GM18511 (cell line): ENCODE data around the gene CRY1.
"Not testable (repeated sequence)": the region's sequence is repeated elsewhere in the genome, so short reads cannot be mapped to it uniquely, and the experiment has no call there.

ENCODE experiments used
- ATAC-seq: cut with Tn5 transposase; IDR thresholded peaks from one replicate; pipeline ENCODE4 v1.9.1; 2021; ENCODE audit warnings: mild to moderate bottlenecking, moderate library complexity; ENCODE audit not compliant: unreplicated experiment

The CRY1 gene

GRCh38 chr12:107073266-107073665, 20.1 kb downstream of the CRY1 start:
- ATAC-seq: not testable (repeated sequence)

- no peak for ATAC-seq
Observed at GRCh38 chr12:107066691-107067090, 26.7 kb downstream of the CRY1 start.

GRCh38 chr12:107064687-107065086, 28.7 kb downstream of the CRY1 start:
- ATAC-seq: no peak

- no peak for ATAC-seq
Observed at GRCh38 chr12:107064243-107064642, 29.1 kb downstream of the CRY1 start.

GRCh38 chr12:107058190-107058589, 35.2 kb downstream of the CRY1 start:
- no peak for ATAC-seq

GRCh38 chr12:107057071-107057834, 36.1 kb downstream of the CRY1 start:
- no peak for ATAC-seq

GRCh38 chr12:107053709-107054108, 39.6 kb downstream of the CRY1 start:
- no peak for ATAC-seq

- no peak for ATAC-seq
Observed at GRCh38 chr12:107045186-107045585, 48.2 kb downstream of the CRY1 start.

GRCh38 chr12:107042801-107043200, 50.5 kb downstream of the CRY1 start:
- ATAC-seq: no peak

- ATAC-seq: no peak
Observed at GRCh38 chr12:107035733-107036132, 57.6 kb downstream of the CRY1 start.

GRCh38 chr12:107033758-107034739, 59.3 kb downstream of the CRY1 start:
- ATAC-seq: no peak

- no peak for ATAC-seq
Observed at GRCh38 chr12:107032266-107032665, 61.1 kb downstream of the CRY1 start.

GRCh38 chr12:107031061-107031460, 62.3 kb downstream of the CRY1 start:
- no peak for ATAC-seq

- no peak for ATAC-seq
Observed at GRCh38 chr12:107029081-107029480, 64.3 kb downstream of the CRY1 start.

GRCh38 chr12:107027636-107028053, 65.7 kb downstream of the CRY1 start:
- no peak for ATAC-seq

GRCh38 chr12:107026806-107027635, 66.3 kb downstream of the CRY1 start:
- ATAC-seq: no peak

GRCh38 chr12:107026356-107026755, 67.0 kb downstream of the CRY1 start:
- not testable (repeated sequence) for ATAC-seq

- ATAC-seq: no peak
Observed at GRCh38 chr12:107025671-107026070, 67.7 kb downstream of the CRY1 start.

- ATAC-seq: no peak
Observed at GRCh38 chr12:107019546-107019945, 73.8 kb downstream of the CRY1 start.

GRCh38 chr12:107017042-107017441, 76.3 kb downstream of the CRY1 start:
- no peak for ATAC-seq

- ATAC-seq: no peak
Observed at GRCh38 chr12:107014055-107014454, 79.3 kb downstream of the CRY1 start.
